Aorta (tissue), 5 donors: ENCODE results near the gene ADGRE1. TPM values are rescaled to one million over a fixed set of nuclear protein-coding genes. Genes with fewer than 3 reads are reported as not detected.

ENCODE experiments used
- ATAC-seq: fragments of 200-7000 bp; cut with Tn5 transposase; one replicate; pipeline ENCODE4 v1.9.1; 2022; ENCODE audit warnings: moderate library complexity; ENCODE audit not compliant: low FRiP score
- DNase-seq, 2 donors: peaks; one replicate each; pipeline ENCODE4 v3.0.0-alpha.2; 2020
- H3K27ac ChIP-seq, 2 donors: one replicate each; pipeline ENCODE4 v1.5.1; 2013; ENCODE audit warnings: low read length in 2 of 2, mild to moderate bottlenecking in 2 of 2, moderate library complexity in 2 of 2, control low read depth in 1 of 2, inconsistent platforms in 1 of 2, low read depth in 1 of 2
- H3K27me3 ChIP-seq, 2 donors: one replicate each; pipeline ENCODE4 v1.6.1; 2013; ENCODE audit warnings: control low read depth in 1 of 2, low read length in 1 of 2, mild to moderate bottlenecking in 1 of 2, moderate library complexity in 1 of 2; ENCODE audit not compliant: insufficient read depth in 2 of 2, control insufficient read depth in 1 of 2
- H3K36me3 ChIP-seq, 2 donors: one replicate each; pipeline ENCODE4 v1.6.1; 2013; ENCODE audit warnings: control low read depth in 1 of 2, low read length in 1 of 2, mild to moderate bottlenecking in 1 of 2; ENCODE audit not compliant: insufficient read depth in 2 of 2, control insufficient read depth in 1 of 2
- H3K4me1 ChIP-seq, 2 donors: one replicate each; pipeline ENCODE4 v1.6.1; 2013; ENCODE audit warnings: low read length in 2 of 2, control low read depth in 1 of 2, mild to moderate bottlenecking in 1 of 2, moderate library complexity in 1 of 2; ENCODE audit not compliant: insufficient read depth in 2 of 2, control insufficient read depth in 1 of 2
- H3K4me3 ChIP-seq, 2 donors: one replicate each; pipeline ENCODE4 v1.5.1; 2013; ENCODE audit warnings: low read length in 2 of 2, control low read depth in 1 of 2, mild to moderate bottlenecking in 1 of 2
- H3K9me3 ChIP-seq: one replicate; pipeline ENCODE4 v1.6.1; 2013; ENCODE audit warnings: mild to moderate bottlenecking, low read length; ENCODE audit not compliant: control insufficient read depth
- WGBS, 2 donors: extraction: QIAGEN DNeasy Blood & Tissue Kit; methylation state at CpG; one replicate each; pipeline ENCODE4 v1.1.7; 2013; 5-methylcytosine and 5-hydroxymethylcytosine counted together
- intact Hi-C, 2 donors: fragments of 100-400 bp; cut with DNase I; formaldehyde crosslinking; loops; one replicate each; pipeline versions ENCODE4 v1.14.2 to v1.15.0; 2022
- long read RNA-seq, 2 donors: library from polyadenylated mRNA; unstranded; transcript quantifications; one replicate each; pipeline ENCODE4 v2.0.0, GENCODE V29; 2020 to 2021
- polyA plus RNA-seq, 2 donors: library from polyadenylated mRNA; stranded (reverse); fragments of 200-250 nt; gene quantifications; one replicate each; pipeline ENCODE4 v1.2.3, GENCODE V29; 2013
- total RNA-seq, 2 donors: library from RNA; stranded (reverse); fragmentation: NEBNext Ultra II Directional; extraction: Animal tissue kit (Norgen Biotek cat#: 25700); gene quantifications; one replicate each; pipeline ENCODE4 v1.2.1, GENCODE V29; 2021
- donor health status: healthy with polysubstance abuse.
- donor health status: Bipolar disorder and iron deficiency.
- donor health status: DM: no; HTN: no; CAD: no.
- donor health status: DM: no; HTN: no; CAD: no.
- donor health status: DM: yes; HTN: yes; CAD: no.

ADGRE1 gene
- 1 to 10 TPM in 1 of 2 donors, under 1 TPM in 1; 0.42 to 1.6 TPM for total RNA-seq
- polyA plus RNA-seq = under 1 TPM; 0.08 to 0.50 TPM
- long read RNA-seq, donor 1, partial matches to known transcripts = 1 of 1 reads
- long read RNA-seq, donor 1, other reads (novel, unspliced or antisense) = 0 of 1 reads
- long read RNA-seq, donor 2 = 0 reads

- intact Hi-C loops = no loop called here
- ATAC-seq = no peak
- Histone ChIP-seq H3K36me3 (no peaks in the 10 kb centered on the region), H3K9me3 (peaks cover 2% of the 10 kb centered on the region), H3K4me1 (no peaks in the 10 kb centered on the region), H3K4me3 (no peak within 1 kb of the TSS), H3K27me3 (no peaks in the 10 kb centered on the region), H3K27ac (no peak within 1 kb of the TSS)
- peak in 1 of 2 donors; percentile 63 for DNase-seq
- WGBS, 2 donors = 74 to 78% methylated on average over 4 of the region's 4 CpGs
These were observed at the start of gene ADGRE1 for GRCh38 chr19:6887316-6887715. ADGRE1 (plus strand) TSS chr19:6887579; CDS start chr19:6887609, 30 bp downstream.

- Histone ChIP-seq H3K4me3 (no peak overlapping the region), H3K4me1 (no peaks in the 10 kb centered on the region), H3K27me3 (no peaks in the 10 kb centered on the region), H3K27ac (no peak overlapping the region), H3K9me3 (peaks cover 1% of the 10 kb centered on the region), H3K36me3 (no peaks in the 10 kb centered on the region)
- no peak for DNase-seq
- intact Hi-C loops = no loop called here
- 78 to 80% methylated on average over 3 of the region's 3 CpGs for WGBS, 2 donors
- ATAC-seq = no peak
These were observed 49.2 kb upstream of the ADGRE1 start for GRCh38 chr19:6838062-6838655.

- Histone ChIP-seq H3K27me3 (no peaks in the 10 kb centered on the region), H3K4me3 (no peak overlapping the region), H3K9me3 (no peaks in the 10 kb centered on the region), H3K4me1 (no peaks in the 10 kb centered on the region), H3K36me3 (no peaks in the 10 kb centered on the region), H3K27ac (no peak overlapping the region)
- intact Hi-C loops = no loop called here
- DNase-seq (peak in 1 of 2 donors; percentile 43), ATAC-seq (no peak)
- 71 to 72% methylated on average over 5 of the region's 5 CpGs for WGBS, 2 donors
These were observed 44.3 kb upstream of the ADGRE1 start for GRCh38 chr19:6842871-6843607.

GRCh38 chr19:6847828-6848200 lies 39.6 kb upstream of the ADGRE1 start:
- no peak for ATAC-seq
- Histone ChIP-seq H3K27me3 (no peaks in the 10 kb centered on the region), H3K27ac (no peak overlapping the region), H3K36me3 (no peaks in the 10 kb centered on the region), H3K9me3 (no peaks in the 10 kb centered on the region), H3K4me1 (no peaks in the 10 kb centered on the region), H3K4me3 (no peak overlapping the region)
- intact Hi-C loops = no loop called here
- peak in 1 of 2 donors; percentile 68 for DNase-seq
- WGBS, 2 donors = 91 to 92% methylated on average over 11 of the region's 11 CpGs

- ATAC-seq (no peak), DNase-seq (peak in 1 of 2 donors; percentile 9)
- Histone ChIP-seq H3K27ac (no peak overlapping the region), H3K36me3 (no peaks in the 10 kb centered on the region), H3K4me3 (no peak overlapping the region), H3K4me1 (no peaks in the 10 kb centered on the region), H3K27me3 (no peaks in the 10 kb centered on the region), H3K9me3 (no peaks in the 10 kb centered on the region)
- intact Hi-C loops = no loop called here
- WGBS, 2 donors = 68 to 82% methylated on average over 3 of the region's 3 CpGs
These were observed 38.4 kb upstream of the ADGRE1 start for GRCh38 chr19:6848986-6849385.

- H3K9me3 ChIP-seq = no peaks in the 10 kb centered on the region
- no peaks in the 10 kb centered on the region for H3K27me3 ChIP-seq
- ATAC-seq (no peak), DNase-seq (no peak)
- H3K27ac ChIP-seq = no peak overlapping the region
- 10 to 13% methylated on average over 2 of the region's 2 CpGs for WGBS, 2 donors
- intact Hi-C loops = no loop called here
- no peaks in the 10 kb centered on the region for H3K4me1 ChIP-seq
- no peaks in the 10 kb centered on the region for H3K36me3 ChIP-seq
- no peak overlapping the region for H3K4me3 ChIP-seq
These were observed 37.5 kb upstream of the ADGRE1 start for GRCh38 chr19:6849876-6850275.

GRCh38 chr19:6851359-6851758 lies 36.0 kb upstream of the ADGRE1 start:
- Histone ChIP-seq H3K36me3 (no peaks in the 10 kb centered on the region), H3K4me3 (no peak overlapping the region), H3K27ac (no peak overlapping the region), H3K4me1 (no peaks in the 10 kb centered on the region), H3K9me3 (no peaks in the 10 kb centered on the region), H3K27me3 (no peaks in the 10 kb centered on the region)
- intact Hi-C loops = no loop called here
- ATAC-seq (no peak), DNase-seq (no peak)
- WGBS, 2 donors = 61 to 62% methylated on average over 1 of the region's 1 CpG

GRCh38 chr19:6852001-6852400 lies 35.4 kb upstream of the ADGRE1 start:
- no peaks in the 10 kb centered on the region for H3K36me3 ChIP-seq
- H3K27ac ChIP-seq = no peak overlapping the region
- H3K27me3 ChIP-seq = no peaks in the 10 kb centered on the region
- intact Hi-C loops = no loop called here
- H3K4me3 ChIP-seq = no peak overlapping the region
- peak in 1 of 2 donors; percentile 13 for DNase-seq
- no peak for ATAC-seq
- WGBS, 2 donors = 90 to 95% methylated on average over 1 of the region's 1 CpG
- H3K4me1 ChIP-seq = no peaks in the 10 kb centered on the region
- no peaks in the 10 kb centered on the region for H3K9me3 ChIP-seq

GRCh38 chr19:6853868-6854267 lies 33.5 kb upstream of the ADGRE1 start:
- ATAC-seq (no peak), DNase-seq (peak in 1 of 2 donors; percentile 24)
- no peaks in the 10 kb centered on the region for H3K36me3 ChIP-seq
- intact Hi-C loops = no loop called here
- H3K9me3 ChIP-seq = no peaks in the 10 kb centered on the region
- no peaks in the 10 kb centered on the region for H3K4me1 ChIP-seq
- no peak overlapping the region for H3K4me3 ChIP-seq
- no peak overlapping the region for H3K27ac ChIP-seq
- no peaks in the 10 kb centered on the region for H3K27me3 ChIP-seq
- WGBS, 2 donors = 78 to 84% methylated on average over 11 of the region's 11 CpGs
